ENCODE measurements around the gene FOLH1.
"Not testable (repeated sequence)": the region's sequence is repeated elsewhere in the genome, so short reads cannot be mapped to it uniquely, and the experiment has no call there.

Gene FOLH1

GRCh38 chr11:49190287-49190686, 18.1 kb downstream of the FOLH1 start:
- in situ Hi-C loops (cut with HindIII; ENCODE audit: low pct_ligation_motif_present, low pct_unique_long_range_greater_than_20kb, low sequenced_read_pairs); DNase-seq: not testable (repeated sequence)

DNA sequence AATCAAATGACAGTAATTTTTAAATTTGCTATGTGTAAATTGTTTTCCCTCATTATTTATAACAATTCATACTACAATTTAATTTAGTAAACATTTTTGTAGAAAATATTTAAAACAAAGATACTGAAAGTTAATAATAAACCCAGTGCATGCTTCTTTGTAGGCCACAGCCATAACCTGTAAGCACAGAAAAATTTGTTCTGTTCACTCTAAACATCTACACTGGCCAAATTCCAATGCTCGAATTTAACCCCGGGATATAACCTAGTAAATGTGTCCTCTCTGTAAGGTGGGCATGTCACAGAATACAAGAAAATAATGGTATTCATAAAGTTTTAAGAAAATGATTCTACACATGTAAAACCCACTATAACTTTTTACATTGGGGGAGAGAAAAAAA, 22.2 kb downstream of the FOLH1 start:
- in situ Hi-C loops (cut with HindIII; ENCODE audit: low pct_ligation_motif_present, low pct_unique_long_range_greater_than_20kb, low sequenced_read_pairs); DNase-seq: not testable (repeated sequence)

GRCh38 chr11:49185597-49185996, 22.8 kb downstream of the FOLH1 start:
- DNase-seq; in situ Hi-C loops (cut with HindIII; ENCODE audit: low pct_ligation_motif_present, low pct_unique_long_range_greater_than_20kb, low sequenced_read_pairs): not testable (repeated sequence)

DNA sequence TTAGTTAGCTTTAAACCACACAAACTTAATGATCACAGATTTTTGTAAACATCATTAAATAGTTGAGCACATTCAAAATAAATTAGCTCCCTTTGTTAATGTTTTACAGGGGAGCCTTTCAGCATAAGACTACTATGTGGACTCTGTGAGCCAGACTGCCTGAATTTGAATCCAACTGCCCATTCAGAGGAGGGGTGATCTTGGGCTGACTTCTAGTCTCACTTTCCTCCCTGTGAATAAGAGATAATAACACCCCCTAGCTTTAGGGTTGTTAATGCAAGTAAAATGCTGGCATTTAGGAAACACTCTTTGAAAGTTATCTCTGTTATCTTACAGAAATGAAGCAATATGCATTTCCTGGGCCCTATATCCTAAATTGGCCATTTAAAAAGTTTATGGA, 23.6 kb downstream of the FOLH1 start:
- in situ Hi-C loops (cut with HindIII; ENCODE audit: low pct_ligation_motif_present, low pct_unique_long_range_greater_than_20kb, low sequenced_read_pairs); DNase-seq: not testable (repeated sequence)

- in situ Hi-C loops (cut with HindIII; ENCODE audit: low pct_ligation_motif_present, low pct_unique_long_range_greater_than_20kb, low sequenced_read_pairs): not testable (repeated sequence)
Observed at GRCh38 chr11:49177936-49178335, 30.5 kb downstream of the FOLH1 start.

DNA sequence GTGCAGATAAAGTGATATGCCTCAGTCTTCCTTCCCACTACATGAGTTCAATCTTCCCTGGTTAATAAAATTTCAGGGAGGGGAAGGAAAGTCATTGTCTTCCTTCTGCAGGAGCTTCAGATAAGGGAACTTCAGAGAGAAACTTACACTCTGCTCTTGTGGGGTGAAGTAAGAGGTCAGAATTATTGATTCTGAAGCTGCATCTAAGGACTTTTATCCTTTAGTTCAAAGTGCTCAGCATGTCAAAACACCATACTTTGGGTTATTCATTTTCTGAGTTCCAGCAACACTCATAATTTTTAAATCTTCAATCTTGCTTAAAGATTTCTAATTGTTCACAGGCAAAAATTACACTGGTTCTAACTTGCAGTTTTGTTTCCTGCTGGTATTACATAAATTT, 33.0 kb downstream of the FOLH1 start:
- in situ Hi-C loops (cut with HindIII; ENCODE audit: low pct_ligation_motif_present, low pct_unique_long_range_greater_than_20kb, low sequenced_read_pairs); DNase-seq: not testable (repeated sequence)

More at GRCh38 chr11:49177936-49178335, 30.5 kb downstream of the FOLH1 start:
- not testable (repeated sequence) for DNase-seq

DNA sequence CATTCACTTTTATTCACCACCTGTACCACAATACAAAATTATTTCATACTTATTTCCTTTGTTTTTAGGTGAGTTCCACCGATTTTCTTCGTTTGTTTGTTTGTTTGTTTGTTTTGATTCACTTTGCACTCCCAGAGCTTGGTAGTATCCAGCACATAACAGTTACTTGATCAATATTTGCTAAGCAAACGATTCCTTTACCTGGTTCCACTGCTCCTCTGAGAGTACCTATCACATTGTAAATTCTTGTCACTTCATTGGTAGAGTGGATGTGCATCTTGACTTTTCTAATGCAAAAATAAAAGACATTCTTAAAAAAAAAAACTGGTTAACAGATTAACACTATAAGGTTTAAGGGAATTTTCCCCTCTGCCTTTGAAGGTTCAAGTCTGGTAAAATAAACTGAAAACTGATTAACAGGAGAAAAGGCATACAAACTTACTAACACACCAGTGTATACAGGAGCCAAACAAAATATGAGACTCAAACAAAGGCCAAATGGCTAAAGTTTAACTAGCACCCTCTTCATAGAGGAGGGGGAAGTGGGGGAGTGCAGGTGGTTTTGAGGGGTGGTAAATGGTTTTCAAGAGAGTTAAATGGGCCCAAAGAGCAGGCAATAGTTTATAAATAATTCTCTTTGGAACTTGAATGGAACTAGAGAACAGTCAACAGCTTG, 33.6 kb downstream of the FOLH1 start:
- DNase-seq; in situ Hi-C loops (cut with HindIII; ENCODE audit: low pct_ligation_motif_present, low pct_unique_long_range_greater_than_20kb, low sequenced_read_pairs): not testable (repeated sequence)

GRCh38 chr11:49171613-49172012, 36.8 kb downstream of the FOLH1 start:
- DNase-seq; in situ Hi-C loops (cut with HindIII; ENCODE audit: low pct_ligation_motif_present, low pct_unique_long_range_greater_than_20kb, low sequenced_read_pairs): not testable (repeated sequence)

DNA sequence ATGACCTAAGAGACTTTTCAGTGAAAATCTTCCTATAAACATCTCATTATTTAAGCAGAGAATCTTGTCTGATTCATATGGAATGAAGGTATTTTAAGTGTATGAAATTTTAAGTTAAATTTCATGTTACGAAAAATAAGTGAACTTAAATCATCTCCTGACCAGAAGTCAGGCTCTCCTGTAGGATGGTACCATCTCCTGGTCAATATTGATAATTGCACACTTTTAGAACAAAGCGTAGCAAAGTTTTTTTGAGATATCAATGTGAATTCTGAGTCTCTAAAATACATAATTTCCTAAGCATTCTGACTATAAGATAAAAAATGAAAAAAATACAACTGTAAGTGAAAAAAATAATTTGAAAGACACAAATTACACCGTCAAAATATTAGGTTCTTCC, 38.8 kb downstream of the FOLH1 start:
- DNase-seq; in situ Hi-C loops (cut with HindIII; ENCODE audit: low pct_ligation_motif_present, low pct_unique_long_range_greater_than_20kb, low sequenced_read_pairs): not testable (repeated sequence)

DNA sequence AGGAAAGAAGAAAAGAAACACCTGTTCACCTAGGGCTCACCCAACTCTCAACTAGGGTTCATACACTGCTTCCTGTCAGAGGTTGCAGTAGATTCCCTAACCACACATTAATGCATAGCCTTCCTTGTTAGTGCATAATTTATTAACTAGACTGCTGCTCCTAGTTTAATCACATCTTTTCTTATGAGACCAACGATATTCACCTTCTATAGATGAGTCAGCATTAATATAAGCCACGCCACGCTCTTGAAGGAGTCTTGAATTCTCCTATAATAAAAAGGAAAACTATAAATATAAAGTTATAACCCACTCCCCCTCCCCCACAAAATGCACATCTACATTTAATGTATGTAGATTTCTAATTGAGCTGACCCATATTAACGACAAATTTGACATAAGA, 39.4 kb downstream of the FOLH1 start:
- in situ Hi-C loops (cut with HindIII; ENCODE audit: low pct_ligation_motif_present, low pct_unique_long_range_greater_than_20kb, low sequenced_read_pairs): not testable (repeated sequence)

GRCh38 chr11:49151211-49151610, 57.2 kb downstream of the FOLH1 start:
- in situ Hi-C loops (cut with HindIII; ENCODE audit: low pct_ligation_motif_present, low pct_unique_long_range_greater_than_20kb, low sequenced_read_pairs): no loop called here
- no peak for DNase-seq

More for the DNA sequence above, 39.4 kb downstream of the FOLH1 start:
- DNase-seq: not testable (repeated sequence)

DNA sequence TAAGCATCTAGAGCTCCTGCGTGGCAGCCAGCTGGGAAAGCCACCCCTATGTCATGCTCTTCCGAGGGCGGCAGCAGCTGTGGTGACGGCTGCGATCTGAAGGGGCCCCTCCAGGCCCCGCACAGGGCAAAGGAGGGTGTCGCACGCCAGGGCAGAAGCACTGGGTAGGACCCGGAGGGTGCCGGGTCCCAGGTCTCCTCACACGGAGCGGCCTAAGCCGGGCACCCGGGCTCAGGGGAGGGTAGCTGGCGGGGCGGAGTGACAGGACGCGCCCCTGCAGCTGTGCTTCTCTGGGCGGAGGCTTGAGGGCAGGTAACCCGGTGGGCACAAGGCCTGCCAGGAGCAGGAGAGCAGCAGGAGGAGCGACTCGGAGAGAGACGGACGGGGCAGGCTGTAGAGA, 106.0 kb downstream of the FOLH1 start:
- in situ Hi-C loops (cut with HindIII; ENCODE audit: low pct_ligation_motif_present, low pct_unique_long_range_greater_than_20kb, low sequenced_read_pairs); DNase-seq: not testable (repeated sequence)

Data from ACHN (cell line).